Ramos (cell line): ENCODE results near the gene NEURL1B.
"Not testable (repeated sequence)": the region's sequence is repeated elsewhere in the genome, so short reads cannot be mapped to it uniquely, and the experiment has no call there.

ENCODE experiments used
- in situ Hi-C: fragments of 300-500 bp; cut with MboI; formaldehyde crosslinking; loops from one replicate; pipeline ENCODE4 v1.14.3; 2022; ENCODE audit warnings: low sequenced_read_pairs; ENCODE audit not compliant: unreplicated experiment

NEURL1B gene

DNA sequence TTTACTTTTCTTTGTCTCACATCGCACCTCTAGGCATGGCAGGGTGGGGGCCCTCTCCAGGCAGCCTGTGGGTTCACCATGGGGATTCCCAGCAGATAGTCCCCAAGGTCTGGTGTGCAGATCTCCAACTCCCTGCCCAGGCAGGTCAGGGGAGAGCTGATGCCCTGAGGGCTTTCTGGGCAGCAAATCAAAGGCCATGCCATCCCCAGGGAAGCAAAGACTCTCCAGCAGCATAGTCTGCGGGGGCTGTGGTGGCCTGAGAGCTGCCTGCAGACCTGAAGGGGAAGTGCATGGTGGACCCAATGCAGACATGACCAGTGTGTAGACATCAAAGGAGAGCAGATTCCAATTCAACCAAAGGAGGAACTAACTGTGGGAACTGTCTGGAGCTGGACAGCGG is 7.7 kb downstream of the NEURL1B start:
- in situ Hi-C loops: no loop called here

DNA sequence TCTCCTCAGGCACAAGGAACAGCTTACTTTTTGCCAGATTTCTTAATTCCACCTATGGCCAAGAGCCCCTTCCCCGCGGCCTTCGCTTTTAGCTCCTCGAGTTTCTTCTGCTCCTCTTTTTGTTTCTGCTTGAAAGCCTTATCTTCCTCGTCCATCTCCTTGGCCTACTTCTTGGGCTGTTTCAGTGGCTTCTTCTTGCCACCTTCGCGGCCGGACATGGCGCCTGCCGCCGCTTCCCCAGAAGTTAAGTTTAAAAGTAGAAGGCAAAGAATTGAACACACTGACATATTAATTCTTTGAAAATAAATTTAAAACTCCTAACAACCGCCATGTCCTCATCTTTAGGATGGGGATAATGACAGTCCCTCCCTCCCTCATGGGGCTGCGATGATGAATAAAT is 15.4 kb downstream of the NEURL1B start:
- in situ Hi-C loops: not testable (repeated sequence)

DNA sequence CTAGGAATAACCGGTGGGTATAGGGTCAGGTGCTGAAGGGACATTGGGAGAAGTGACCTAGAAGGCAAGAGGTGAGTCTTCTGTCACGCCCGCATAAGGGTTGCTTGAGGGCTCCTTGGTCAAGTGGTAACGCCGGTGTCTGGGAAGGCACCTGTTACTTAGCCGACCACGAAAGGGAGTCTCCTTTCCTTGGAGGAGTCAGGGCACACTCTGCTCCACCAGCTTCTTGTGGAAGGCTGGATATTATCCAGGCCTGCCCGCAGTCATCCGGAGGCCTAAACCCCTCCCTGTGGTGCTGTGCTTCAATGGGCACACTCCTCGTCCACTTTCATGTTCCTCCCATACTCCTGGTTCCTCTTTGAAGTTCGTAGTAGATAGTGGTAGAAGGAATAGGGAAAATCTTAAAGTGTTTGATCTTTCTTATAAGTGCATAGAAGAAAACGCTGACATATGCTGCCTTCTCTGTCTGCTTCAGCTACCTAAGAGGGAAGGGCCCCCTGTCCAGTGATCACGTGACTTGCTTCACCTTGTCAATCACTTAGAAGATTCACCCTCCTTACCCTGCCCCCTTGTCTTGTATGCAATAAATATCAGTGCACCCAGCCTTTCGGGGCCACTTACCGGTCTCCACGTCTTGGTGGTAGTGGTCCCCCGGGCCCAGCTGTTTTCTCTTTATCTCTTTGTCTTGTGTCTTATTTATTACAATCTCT is 16.6 kb downstream of the NEURL1B start:
- in situ Hi-C loops: not testable (repeated sequence)

DNA sequence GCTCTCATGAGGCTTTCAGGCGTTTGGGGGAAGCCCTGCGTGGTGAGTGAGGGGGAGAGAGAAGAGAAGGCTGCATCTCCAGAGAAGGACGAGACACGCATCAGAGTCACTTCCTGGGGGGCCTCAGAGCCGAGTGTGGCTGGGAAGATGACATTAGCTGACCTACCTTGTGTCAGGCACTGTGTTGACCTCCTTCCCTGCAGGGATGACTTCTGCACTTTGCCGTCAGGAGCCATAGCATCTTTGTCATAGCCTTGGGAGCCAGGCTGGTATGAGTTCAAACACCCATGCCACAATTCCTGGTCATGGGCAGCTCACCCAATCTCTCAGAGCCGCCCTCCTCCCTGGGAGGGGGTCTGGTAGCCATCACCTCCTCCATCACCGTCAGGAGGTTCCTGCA is 17.3 kb downstream of the NEURL1B start:
- in situ Hi-C loops: no loop called here

DNA sequence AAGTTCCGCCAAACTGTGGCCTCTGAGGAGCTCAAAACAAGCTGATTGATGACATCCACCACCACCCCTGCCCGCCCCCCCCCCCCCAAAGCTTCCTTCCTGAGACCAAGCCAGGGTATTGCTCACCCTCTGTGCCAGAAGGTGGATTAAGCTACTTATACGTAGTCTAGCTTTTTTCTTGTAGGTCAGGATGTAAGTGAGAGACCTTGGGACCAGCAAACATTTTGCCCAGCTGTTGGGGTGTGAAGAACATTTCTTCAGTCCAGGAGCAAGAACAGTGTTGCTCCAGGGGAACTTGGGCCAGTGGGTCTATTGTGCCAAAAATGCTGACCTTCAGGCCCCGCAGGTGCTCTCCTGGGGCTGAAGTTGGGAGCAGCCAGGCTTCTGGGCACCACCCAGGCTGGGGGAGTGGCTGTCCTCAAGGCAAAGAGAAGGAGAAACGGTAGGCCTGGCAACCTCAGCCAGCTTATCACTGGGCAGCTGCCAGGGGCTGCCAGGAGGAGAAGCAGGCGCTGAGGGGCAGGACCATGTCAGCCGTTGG is 18.0 kb downstream of the NEURL1B start:
- in situ Hi-C loops: no loop called here

DNA sequence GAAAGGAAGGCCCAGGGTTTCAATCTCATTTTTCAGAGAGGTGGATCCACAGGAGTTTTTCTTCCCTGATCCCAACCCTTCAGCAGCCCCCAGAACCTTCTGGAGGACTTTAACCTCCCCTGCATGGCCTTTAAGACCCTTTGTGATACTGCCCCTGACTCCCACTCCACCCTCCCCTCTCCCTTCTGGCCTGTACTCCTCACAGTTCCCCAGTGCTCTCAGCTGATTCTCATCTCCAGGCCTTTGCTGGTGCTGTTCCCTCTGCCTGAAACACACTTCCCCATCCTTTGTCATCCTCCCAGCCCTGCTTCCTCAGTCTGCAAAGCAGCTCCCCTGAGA is 18.5 kb downstream of the NEURL1B start:
- in situ Hi-C loops: no loop called here

DNA sequence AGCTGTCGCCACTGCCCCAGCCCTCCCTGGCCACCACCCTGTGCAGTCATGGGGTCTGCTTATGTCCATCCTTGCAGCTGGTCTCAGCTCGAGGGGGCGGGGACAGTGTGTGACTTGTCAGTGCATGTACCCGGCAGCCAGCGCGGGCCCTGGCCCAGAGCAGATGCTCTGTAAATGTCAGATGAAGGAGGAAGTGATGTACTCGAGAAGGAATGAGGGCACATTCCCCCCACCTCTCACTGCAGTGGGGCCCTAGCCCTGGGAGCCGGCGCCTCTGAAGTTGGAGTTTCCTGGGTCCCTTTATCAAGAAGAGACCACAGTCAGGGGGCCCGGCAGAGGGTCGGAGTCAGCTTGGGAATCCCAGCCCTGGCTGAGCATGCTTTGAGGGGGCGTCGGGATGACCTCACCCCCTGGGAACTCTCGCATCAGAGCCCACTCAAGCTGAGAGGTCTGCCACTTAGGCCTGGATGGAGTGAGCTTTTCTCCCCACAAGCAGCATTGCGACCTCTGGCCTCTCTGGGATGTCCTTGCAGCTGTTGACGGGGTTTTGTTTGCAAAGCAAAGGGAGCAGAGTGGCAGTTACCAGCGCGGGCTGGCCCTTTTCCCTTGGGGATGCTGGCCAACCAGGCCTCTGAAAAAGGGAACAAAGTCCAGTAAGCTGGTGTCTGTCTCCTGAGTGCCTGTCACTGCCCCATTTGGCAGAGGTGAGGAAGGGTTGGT is 19.0 kb downstream of the NEURL1B start:
- in situ Hi-C loops: no loop called here

DNA sequence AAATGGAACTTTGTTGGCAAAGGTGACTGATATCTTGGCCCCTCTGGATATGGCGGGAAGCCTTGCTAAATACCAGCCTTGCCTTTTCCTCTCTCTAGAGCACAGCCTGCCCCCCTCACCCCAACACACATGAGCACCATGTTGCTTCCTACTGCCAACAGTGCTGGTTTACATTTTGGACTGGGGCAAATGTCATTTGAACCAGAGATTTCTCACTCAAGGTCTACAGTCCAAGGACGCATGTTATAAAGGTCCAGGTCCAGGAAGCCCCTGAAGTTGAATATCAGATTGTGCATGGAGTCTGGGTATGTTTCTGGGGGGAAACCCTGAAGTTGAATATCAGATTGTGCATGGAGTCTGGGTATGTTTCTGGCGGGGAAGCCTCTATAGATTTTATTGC is 19.9 kb downstream of the NEURL1B start:
- in situ Hi-C loops: no loop called here

DNA sequence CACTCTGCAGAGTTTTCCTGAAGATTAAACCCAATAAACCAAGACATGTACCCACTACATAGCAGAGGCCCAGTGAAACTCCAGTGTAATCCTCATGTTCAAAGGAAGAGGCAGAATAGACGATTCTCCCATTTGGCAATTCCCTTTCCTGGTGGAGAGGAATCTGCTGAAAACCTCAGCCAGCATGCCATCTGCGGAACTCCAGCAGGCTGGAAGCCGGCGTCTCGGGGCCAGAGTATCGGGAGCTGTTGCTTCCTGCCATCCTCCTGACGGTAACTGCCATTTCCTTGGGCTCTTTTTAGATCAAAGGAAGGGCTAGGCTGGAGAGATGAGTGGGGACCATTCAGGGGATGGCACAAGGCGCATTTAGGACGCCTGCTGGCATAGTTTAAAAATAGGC is 20.5 kb downstream of the NEURL1B start:
- in situ Hi-C loops: no loop called here

DNA sequence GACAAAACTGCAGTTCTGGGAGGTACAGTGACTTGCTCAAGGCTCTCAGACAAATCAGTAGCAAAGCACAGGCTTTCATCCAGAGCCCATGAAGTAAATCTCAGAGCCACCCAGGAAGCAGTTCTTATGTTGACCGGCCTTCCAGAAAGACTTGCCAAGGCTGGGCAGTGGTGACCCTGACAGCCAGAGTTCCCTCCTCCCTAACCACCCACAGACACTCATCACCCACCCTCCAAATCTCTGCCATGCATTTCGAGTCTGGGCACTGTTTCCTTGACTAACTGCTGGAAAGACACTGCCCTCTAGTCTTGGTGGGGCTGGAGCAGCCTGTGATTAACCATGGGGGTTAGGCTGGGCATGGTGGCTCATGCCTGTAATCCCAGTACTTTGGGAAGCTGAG is 21.5 kb downstream of the NEURL1B start:
- in situ Hi-C loops: no loop called here

DNA sequence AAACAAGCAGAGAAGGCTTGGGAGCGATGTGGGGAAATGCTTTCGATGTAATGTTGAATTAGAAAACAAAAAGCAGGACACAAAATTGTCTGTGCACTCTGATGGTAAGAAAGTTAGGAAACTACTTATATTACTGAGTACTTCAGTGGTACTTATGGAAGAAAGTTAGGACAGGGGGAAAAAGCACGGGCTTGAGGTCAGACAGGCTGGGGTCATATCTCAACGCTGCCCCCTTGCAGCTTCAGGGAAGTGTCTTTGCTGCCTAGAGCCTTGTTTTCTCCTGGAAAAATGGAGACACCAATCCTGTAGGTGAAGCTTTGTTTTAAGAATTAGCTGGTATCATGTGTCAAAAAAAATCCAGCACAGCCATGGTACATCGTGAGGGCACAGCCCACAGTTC is 23.0 kb downstream of the NEURL1B start:
- in situ Hi-C loops: no loop called here

DNA sequence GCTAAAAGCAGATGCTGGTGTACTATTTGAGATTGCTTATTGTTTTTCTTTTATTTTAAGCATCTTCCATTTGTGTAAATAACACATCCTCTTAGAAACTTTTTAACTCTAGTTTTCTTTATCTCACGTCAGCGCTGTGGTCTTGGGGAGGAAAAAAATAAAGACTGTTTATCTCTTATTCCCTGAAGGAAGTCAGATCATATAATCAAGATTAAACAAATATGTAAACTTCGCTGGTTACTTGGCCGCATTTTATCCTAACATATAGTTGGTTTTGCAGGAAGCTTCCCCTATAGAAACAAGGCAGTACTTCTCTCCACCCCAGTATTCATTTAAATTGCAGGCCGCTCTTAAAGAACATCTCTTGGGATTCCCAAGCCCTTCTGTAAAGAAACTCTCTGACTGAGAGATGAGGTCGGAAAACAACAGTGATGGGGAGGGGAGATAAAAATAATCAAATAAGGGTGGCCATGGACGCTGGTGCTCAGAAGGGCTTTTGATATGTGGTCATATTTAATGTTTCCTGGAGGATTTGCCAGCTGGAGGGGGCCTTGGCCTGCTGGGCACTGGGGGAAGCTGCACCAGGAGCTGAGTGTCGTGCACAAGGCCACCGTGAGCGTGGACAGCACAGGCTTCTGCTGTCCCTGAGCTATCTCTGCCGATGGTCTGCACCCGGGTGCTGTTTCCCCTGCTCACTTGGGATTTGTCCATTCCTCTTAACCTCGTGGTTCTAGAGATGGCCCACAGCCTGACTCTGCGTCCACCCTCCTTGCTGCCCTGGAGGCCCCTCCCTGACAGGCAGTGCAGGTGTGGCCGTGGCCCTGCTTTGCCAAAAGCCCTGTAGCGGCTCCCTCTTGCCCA is 23.8 kb downstream of the NEURL1B start:
- in situ Hi-C loops: no loop called here

DNA sequence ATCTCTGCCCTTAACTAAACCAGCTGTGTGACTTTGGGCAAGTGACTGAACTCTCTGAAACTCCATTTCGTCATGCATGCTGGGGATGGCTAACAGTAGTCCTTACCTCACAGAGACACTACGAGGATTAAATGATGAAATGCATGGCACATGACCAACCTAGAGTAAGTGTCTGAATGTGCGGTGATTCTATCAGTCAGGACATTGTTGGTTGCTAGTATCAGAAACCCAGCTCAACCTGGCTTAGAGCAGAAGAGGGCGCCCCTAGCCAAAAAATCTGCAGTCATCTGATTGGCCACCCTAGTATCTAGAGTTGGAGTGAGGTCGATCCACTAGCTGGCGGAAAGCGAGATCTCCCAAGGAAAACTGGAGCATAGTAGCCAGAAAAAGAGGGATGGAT is 25.2 kb downstream of the NEURL1B start:
- in situ Hi-C loops: no loop called here

DNA sequence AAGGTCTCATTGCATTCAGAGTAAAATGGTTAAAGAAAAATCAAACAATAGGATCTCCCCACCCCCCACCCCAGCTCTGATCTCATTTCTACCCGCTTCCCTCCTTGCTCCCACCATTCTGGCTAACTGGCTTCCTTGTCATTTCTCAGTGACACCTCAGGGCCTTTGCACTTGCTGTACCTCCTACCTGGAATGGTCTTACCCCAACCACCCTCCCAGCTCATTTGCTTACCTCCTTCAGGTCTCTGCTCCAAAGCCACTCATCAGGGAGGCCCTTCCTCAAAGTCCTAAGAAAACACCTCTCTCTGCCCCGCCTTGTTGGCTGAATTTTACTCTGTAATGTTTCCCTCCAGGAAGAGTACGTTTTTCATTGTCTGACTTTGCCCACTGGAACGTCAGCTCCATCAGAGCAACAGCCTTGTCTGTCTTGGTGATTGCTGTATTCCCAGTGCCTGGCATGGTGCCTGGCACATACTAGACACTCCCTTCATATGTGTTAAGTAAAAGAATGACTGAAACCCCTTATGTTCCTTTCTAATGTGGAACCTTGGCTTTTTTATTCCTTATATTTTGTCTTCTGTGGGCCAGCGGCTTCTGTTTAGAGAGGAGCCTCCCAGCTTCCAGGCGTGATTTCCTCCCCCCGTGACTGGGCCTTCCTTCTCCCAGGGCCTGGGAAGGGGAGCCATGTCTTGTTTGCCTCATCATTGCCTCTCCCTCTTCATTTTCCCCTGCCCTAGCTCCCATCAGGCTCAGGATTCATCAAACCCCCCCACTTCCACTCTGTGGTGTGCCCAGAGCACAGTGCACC is 26.9 kb downstream of the NEURL1B start:
- in situ Hi-C loops: no loop called here

DNA sequence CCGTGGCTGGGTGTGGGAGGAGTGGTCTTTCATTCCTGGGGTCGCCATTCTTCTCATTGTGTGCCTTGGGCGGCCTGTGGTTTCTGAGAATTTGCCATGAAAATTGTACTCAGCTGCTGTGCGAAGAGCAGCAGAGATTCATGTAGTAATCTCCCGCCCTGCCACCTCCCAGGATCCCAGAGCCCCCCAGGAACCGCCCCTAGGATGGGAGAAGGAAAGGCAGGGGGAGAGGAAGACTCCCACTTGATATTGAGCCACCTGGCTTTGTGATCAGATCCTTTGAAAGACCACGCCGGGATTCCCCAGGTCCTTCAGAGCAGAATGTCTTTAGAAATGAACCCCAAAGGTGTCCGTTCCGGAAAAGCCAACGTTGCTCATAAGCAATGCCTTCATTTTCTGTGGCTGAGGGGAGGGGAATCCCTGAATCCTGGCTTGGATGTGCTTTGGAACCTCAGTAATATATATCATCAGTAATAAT is 27.6 kb downstream of the NEURL1B start:
- in situ Hi-C loops: no loop called here

DNA sequence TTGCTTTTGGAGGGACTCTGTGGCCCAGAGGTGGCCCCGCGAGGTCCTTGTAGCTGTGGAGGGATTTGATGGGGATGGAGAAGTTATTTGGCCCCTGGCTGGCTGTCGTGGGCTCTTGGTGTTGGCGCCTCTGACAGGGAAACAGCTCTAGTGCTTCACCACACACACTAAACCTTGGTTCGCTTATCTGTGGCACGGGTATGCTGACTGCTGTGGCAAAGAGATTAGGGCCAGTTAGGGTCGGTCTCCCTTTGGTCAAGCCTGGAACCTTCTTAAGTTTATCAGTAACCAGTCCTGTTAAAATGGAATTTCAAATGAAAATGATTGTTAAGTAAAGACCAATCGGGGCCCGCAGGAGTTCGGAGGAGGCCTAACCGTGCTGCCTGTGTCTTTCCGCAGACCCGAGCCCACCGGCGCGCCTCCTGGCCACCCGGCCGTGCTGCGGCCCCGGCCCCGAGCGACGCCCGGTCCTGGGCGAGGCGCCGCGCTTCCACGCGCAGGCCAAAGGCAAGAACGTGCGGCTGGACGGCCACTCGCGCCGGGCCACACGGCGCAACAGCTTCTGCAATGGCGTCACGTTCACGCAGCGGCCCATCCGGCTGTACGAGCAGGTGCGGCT is 28.4 kb downstream of the NEURL1B start:
- in situ Hi-C loops: no loop called here

DNA sequence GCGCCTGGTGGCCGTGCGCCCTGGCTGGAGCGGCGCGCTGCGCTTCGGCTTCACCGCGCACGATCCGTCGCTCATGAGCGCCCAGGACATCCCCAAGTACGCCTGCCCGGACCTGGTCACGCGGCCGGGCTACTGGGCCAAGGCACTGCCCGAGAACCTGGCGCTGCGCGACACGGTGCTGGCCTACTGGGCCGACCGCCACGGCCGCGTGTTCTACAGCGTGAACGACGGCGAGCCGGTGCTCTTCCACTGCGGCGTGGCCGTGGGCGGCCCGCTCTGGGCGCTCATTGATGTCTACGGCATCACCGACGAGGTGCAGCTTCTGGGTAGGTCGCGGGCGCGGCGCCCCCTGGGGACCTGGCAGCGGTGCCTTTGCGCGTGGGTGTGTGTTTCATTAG is 28.9 kb downstream of the NEURL1B start:
- in situ Hi-C loops: no loop called here

DNA sequence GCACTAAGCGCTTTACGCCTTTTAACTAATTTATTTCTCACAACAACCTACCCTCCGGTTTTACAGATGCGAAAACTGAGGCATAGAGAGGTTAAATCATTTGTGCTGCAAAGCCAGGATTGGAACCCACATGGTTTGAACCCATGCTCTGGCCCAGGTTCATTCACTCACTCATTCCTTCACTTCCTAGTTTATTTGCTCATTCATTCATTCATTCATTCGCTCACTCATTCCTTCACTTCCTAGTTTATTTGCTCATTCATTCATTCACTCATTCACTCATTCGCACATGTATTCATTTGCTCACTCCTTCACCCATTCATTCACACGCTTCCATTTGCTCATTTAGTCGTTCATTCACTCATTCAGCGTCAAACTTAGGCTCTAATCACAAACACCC is 29.4 kb downstream of the NEURL1B start:
- in situ Hi-C loops: no loop called here

DNA sequence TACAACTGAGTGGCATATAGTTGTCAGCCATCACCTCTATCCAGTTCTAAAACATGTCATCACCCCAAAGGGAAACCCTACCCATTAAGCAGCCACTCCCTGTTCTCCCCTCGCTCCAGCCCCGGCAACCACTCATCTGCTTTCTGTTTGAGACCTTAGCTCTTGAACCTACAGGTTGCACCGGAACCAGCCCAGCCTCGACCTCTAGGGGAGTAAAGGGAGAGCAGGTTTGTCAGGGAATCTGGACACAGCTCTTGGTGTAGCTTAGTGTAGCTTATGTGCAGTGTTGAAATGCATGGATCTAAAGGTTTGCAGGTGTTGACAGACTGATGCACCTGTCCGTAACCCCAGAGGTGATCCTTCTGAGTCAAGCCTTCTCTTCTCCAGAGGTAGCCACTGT is 30.0 kb downstream of the NEURL1B start:
- in situ Hi-C loops: no loop called here

DNA sequence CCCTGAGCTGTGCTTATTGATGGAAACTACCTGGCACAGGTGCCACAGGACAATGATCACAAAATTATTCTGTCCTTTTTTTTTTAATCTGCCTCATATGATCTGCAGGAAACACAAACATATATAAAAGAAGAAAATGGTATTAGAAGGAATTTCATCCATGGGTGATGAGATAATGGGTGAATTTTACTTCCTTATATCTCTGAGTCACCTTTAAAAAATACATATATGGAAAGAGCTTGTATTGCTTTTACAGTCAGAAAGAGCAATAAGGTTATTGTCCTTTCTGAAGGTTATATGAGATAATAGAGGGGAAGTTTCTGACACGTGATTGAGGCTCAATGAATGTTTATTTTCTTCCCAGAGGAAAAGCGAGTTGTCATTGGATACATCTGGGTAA is 31.6 kb downstream of the NEURL1B start:
- in situ Hi-C loops: no loop called here
